ENCODE data around the gene ZNF497. TPM values are rescaled to one million over a fixed set of nuclear protein-coding genes. Genes with fewer than 3 reads are reported as not detected.
A peak's percentile ranks its signal among the peaks of the same experiment; 100 is the strongest.
"Not testable (repeated sequence)": the region's sequence is repeated elsewhere in the genome, so short reads cannot be mapped to it uniquely, and the experiment has no call there.

ZNF497 gene
- 0.79 and 1.1 TPM in 2 replicates for total RNA-seq

DNA sequence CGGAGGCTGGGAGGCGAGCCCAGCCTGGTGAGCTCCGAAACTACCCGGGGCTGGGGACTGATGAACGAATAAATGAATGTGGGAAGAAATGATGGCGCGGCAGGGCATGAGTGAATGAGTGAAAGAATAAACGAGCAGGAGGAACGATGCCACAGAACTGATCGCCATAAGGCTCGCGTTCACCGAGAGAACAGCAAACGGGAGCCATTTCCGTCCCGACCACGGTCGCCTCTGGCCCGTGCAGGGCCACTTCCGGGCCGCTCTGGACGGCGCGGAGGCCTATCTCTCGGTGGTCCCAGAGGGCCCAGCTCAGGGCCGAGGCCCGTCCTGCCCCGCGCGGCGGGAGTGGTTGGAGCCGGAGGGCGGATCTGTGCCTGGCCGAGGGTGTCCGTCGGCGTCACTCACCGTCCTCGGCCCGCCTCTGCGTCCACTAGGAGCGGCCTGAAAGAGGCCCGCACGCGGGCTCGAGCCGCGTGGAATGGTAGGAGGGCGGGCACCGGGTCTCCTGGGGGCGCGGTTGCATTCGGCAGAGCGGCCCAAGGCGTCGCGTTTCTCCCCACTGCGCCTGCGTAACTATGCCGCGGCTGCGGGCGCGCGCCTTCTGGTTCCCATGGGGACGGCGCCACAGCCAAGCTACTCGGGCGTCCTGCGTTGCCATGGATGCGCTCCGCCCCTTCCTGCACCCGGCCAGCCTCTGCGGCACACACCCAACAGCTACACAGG is at the start of gene ZNF497:
Gene ZNF497 (minus strand): TSS at position 480 of the 723 bp plus-strand sequence. CDS start 5,116 bp downstream, outside the sequence.
- Mint-ChIP-seq H3K4me1 (peaks cover 9% of the 10 kb centered on the region), H3K4me3 (peak within 1 kb of the TSS; percentile 95), H3K9me3 (no peaks in the 10 kb centered on the region), H3K36me3 (ENCODE audit: low read depth) (peaks cover 5% of the 10 kb centered on the region), H3K27ac (peak within 1 kb of the TSS; percentile 97), H3K27me3 (no peaks in the 10 kb centered on the region)
- intact Hi-C loops (cut with micrococcal nuclease), result loop anchor here (1.0 kb wide), 5 partner anchors 15 to 39 kb away; partner anchors contain the start of genes RPS5 and ZNF837
- DNase-seq, result peak; percentile 99

DNA sequence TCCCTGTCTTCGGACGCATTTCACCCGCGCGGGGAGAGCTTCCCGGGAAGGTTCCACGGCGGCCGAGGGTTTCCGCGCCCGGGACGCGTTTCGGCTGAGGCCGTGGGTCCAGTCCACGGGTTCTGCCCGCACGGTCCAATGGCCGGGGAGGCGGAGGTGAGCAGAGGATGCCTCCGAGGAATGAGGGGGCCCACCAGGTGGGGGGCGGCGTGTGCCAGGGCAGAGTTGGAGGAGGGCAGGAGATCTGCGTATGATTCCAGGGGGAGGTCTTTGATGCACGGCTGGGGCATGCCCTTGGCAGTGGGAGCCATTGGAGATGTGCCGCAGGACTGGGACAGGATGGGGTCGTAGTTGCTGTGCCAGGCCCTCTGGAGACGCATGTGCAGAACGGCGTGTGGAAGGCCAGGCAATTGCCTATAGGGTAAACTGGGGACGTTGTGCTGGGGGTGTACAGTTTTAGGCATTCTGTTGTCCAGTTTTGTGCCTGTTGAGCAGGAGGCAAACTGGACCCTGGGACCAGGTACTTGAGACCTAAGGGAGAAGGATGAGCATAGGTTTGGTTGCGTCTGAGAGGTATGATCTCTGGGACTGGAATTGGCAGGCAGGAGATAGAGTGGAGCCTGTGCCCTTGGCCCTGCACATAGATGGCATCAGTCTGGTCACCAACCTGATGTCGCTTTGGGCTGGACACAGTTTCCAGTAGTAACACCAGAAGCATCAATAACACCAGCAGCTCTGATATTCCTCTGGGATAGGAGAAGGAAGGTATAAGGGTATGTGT is 46.6 kb upstream of the ZNF497 start:
- Mint-ChIP-seq H3K4me1 (peaks cover 29% of the 10 kb centered on the region), H3K36me3 (ENCODE audit: low read depth) (peaks cover 15% of the 10 kb centered on the region), H3K4me3 (peak overlapping the region; percentile 88), H3K27ac (peak overlapping the region; percentile 76), H3K27me3 (no peaks in the 10 kb centered on the region), H3K9me3 (no peaks in the 10 kb centered on the region)
- peak; percentile 75 for DNase-seq
- intact Hi-C loops (cut with micrococcal nuclease), result loop anchor here (2.0 to 5.0 kb wide), 3 partner anchors 42 to 102 kb away; partner anchors contain the start of genes ERVK3-1, ZNF324B and ZNF446

DNA sequence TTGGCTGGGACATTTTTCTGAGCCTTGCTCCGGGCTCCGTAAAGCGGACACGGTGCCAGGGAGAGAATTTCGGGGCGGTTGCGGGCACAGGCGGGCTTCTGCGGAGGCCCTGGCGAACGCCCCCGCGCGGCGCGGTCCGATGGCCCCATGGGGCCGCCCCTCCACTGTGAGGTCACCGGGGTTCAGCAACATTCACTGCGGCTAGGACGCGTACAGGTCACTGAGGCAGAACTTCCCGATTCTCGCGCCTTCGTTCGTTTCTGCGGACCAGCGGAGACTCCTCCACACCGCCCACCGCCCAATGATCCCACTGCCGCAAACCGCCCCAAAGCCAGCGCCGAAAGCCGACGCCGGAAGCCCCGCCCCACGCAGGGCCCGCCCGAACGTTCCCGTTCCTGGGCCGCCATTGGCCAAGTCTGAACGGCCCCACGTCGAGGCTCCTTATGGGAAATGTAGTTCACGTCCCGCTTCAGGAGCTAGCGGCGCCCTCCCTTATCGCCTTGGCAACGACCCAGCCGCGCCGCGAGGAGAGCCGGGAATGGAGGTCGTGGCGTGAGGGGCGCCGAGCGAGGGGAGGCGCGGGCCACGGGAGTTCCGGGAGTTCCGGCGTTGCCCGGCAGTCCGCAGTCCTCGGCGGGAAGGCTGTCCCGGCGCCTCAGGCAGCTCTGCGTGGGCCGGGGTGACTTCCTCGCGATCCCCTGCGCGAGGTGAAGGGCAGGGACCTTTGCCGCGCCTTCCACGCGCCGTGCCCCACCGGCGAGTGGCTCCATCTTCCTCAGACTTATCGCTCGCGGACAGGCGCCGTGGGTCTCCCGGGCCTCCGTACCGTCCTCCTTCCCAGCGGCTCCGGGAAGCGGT is 45.8 kb upstream of the ZNF497 start, which contains the start of gene ZNF584:
Gene ZNF584 (plus strand): TSS at position 498 of the 858 bp plus-strand sequence. CDS start 499 bp downstream, outside the sequence.
- peaks cover 32% of the 10 kb centered on the region for H3K4me1 Mint-ChIP-seq
- peaks cover 13% of the 10 kb centered on the region for H3K36me3 Mint-ChIP-seq (ENCODE audit: low read depth)
- peak within 1 kb of the TSS; percentile 88 for H3K4me3 Mint-ChIP-seq
- intact Hi-C loops (cut with micrococcal nuclease), result loop anchor here (1.0 to 5.0 kb wide), 6 partner anchors 21 to 101 kb away; partner anchors contain the start of genes ERVK3-1, RPS5, ZNF132 and ZNF324B
- H3K9me3 Mint-ChIP-seq, result no peaks in the 10 kb centered on the region
- H3K27ac Mint-ChIP-seq, result peak within 1 kb of the TSS; percentile 92
- no peaks in the 10 kb centered on the region for H3K27me3 Mint-ChIP-seq
- peak; percentile 98 for DNase-seq

DNA sequence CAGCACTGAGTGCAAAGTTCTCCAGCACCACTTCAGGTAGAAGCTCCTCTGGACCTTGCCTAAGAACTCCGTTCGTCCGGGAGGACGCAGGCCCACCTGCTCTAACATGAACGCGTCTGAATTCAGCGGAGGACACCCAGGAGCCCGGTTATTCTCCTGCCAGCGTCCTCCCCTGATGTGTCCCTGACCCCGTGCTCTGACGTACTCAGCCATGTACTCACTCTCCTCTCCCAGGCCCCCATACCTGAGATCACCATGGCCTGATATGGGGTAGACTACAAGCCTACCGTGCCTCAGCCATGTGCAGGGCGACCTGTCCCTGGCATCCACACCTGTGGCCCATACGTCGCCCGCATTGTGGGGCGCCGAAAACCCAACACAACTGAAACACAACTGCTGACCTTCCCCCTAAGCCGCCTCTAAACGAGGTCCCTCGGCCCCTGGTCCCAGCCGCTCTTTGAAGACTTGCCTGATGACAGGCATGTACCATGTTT is 45.2 kb upstream of the ZNF497 start:
- intact Hi-C loops (cut with micrococcal nuclease), result loop anchor here (1.0 to 5.0 kb wide), 6 partner anchors 20 to 100 kb away; partner anchors contain the start of genes ERVK3-1, RPS5, ZNF132 and ZNF324B
- Mint-ChIP-seq H3K27me3 (no peaks in the 10 kb centered on the region), H3K36me3 (ENCODE audit: low read depth) (peaks cover 10% of the 10 kb centered on the region), H3K9me3 (no peaks in the 10 kb centered on the region), H3K27ac (peak overlapping the region; percentile 92), H3K4me1 (peaks cover 35% of the 10 kb centered on the region), H3K4me3 (peak overlapping the region; percentile 88)
- DNase-seq, result no peak

DNA sequence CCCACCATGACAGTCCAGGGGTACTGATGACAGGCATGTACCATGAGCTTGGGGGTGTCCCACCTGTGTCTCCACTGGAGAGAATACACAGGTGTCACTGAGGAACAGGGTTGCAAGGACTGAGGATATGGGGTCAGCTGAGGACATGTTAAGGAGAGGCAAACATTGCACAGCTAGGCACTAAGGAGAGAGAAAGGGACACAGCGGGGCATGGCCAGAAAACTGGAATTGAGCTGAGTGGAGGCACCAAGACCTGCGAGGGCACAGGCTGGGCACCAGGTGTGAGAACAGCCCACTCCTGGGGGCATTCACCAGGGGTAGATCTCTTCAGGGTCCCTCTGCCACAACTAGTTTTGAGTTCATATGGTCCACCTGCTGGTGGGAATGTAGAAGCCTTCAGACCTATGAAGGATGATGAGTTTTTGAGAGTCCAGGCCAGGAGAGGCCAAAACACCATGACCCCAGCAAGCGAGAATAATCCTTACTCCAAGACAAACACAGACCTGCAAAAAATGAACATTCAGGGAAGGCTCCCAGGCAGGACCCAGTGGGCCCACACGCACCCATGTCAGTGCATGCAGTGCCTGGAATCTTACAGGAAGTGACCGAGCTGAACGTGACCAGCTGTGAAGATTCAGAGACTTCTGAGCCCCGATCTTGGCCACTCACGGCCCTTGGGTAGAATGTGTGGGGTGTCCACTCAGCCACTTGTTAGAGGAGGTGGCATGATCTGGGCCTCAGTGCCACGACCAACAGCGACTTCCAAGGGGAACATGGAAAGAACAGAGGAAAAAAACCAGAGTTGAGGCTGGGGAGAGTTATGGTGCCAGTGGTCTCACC is 44.5 kb upstream of the ZNF497 start:
- peaks cover 35% of the 10 kb centered on the region for H3K4me1 Mint-ChIP-seq
- no peaks in the 10 kb centered on the region for H3K27me3 Mint-ChIP-seq
- intact Hi-C loops (cut with micrococcal nuclease), result loop anchor here (5.0 kb wide), 1 partner anchor 100 kb away; the partner anchor contains the start of gene ERVK3-1
- peak overlapping the region; percentile 92 for H3K27ac Mint-ChIP-seq
- peak; percentile 59 for DNase-seq
- H3K36me3 Mint-ChIP-seq (ENCODE audit: low read depth), result peaks cover 6% of the 10 kb centered on the region
- no peaks in the 10 kb centered on the region for H3K9me3 Mint-ChIP-seq
- peak overlapping the region; percentile 88 for H3K4me3 Mint-ChIP-seq

DNA sequence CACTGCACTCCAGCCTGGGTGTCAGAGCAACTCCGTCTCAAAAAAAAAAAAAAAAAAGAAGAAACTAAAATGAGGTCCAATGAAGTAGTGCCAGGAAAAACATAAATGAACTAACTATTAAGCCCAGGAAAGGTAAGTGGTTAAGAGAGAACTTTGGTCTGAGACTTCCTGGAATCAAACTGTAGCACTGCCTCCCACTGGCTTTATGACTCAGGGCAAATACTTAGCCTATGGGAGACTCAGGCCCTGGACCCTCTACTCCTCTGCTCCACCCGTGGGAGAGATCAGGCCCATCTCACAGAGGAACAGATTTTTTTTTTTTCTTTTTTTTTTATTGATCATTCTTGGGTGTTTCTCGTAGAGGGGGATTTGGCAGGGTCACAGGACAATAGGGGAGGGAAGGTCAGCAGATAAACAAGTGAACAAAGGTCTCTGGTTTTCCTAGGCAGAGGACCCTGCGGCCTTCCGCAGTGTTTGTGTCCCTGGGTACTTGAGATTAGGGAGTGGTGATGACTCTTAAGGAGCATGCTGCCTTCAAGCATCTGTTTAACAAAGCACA is 41.4 kb upstream of the ZNF497 start:
- peaks cover 28% of the 10 kb centered on the region for H3K4me1 Mint-ChIP-seq
- H3K36me3 Mint-ChIP-seq (ENCODE audit: low read depth); intact Hi-C loops (cut with micrococcal nuclease); H3K9me3 Mint-ChIP-seq; H3K4me3 Mint-ChIP-seq; H3K27me3 Mint-ChIP-seq; DNase-seq; H3K27ac Mint-ChIP-seq: not testable (repeated sequence)

DNA sequence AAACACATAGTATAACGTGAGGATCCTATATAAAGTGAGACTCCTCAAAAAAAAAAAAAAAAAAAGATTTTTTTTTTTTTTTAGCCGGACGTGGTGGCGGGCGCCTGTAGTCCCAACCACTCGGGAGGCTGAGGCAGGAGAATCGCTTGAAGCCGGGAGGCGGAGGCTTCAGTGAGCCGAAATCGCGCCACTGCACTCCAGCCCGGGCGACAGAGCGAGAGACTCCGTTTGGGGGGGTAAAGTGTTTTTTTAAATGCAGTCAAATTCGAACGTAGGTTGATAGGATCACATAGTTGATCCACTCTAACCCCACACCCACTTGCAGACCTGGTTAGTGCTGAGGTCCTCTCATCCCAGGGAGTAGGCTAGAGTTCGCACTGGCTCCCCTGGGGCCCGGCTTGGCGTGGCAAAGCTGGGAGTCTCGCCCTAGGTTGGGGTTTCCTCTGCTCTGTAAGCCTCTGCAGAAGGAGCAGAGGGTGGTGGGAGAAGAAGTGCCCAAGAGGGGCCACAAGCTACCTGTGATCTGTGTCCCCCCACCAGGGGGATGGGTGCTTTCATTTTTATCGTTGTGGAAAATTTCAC is 39.4 kb upstream of the ZNF497 start:
- H3K27me3 Mint-ChIP-seq, result peaks cover 7% of the 10 kb centered on the region
- no peak overlapping the region for H3K27ac Mint-ChIP-seq
- intact Hi-C loops (cut with micrococcal nuclease), result loop anchor here (1.0 to 2.0 kb wide), 6 partner anchors 15 to 117 kb away; partner anchors contain the start of genes RPS5, ZBTB45, ZNF446 and ZNF497
- DNase-seq, result peak; percentile 72
- H3K9me3 Mint-ChIP-seq, result no peaks in the 10 kb centered on the region
- peaks cover 15% of the 10 kb centered on the region for H3K4me1 Mint-ChIP-seq
- H3K36me3 Mint-ChIP-seq (ENCODE audit: low read depth), result peaks cover 4% of the 10 kb centered on the region
- peak overlapping the region; percentile 91 for H3K4me3 Mint-ChIP-seq

DNA sequence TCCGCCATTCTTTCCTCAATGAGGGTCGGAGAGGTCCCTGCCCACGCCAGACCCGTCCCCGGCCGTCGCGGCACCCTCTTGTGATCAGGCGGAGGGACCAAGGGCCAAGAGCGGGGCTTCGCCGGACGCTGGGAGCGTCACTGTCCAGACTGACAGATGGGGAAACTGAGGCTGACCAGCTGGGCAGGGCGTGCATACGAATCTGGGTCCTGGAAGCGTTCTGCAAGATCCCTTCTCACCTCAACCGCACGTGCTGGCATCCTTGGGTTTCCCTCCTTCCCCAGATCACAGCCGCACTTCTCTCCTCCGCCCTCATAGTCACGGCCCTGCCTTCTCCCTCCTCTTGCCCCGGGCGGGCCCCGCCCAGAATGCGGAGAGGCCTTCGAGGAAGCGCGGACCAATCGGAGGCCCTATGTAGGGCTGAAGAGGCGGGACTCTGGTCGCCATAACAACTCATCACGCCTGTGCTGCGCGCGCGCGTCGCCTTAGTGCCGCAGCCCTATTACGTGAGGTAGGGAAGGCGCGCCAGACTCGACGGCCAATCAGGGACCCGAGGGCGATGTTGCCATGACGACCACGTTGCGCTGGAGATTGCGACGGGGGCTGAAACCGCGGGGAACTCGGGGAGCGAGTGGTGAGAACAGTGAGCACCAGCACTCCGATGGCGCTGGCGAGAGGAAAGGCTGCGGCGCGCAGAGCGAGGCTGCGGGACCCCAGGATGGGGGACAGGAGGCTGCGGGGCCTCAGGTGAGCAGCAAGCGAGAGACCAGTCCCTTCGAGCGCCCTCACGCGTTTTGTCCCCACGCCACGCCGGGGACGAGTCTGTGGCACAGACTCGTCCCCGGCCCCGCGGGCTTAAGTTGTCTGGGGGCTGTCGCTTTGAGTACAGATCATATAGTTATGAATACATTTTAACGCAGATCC is 38.6 kb upstream of the ZNF497 start:
- H3K9me3 Mint-ChIP-seq, result no peaks in the 10 kb centered on the region
- H3K36me3 Mint-ChIP-seq (ENCODE audit: low read depth), result peaks cover 3% of the 10 kb centered on the region
- intact Hi-C loops (cut with micrococcal nuclease), result loop anchor here (1.0 to 2.0 kb wide), 6 partner anchors 14 to 118 kb away; partner anchors contain the start of genes RPS5, ZBTB45, ZNF446 and ZNF497
- H3K27ac Mint-ChIP-seq, result peak overlapping the region; percentile 90
- peak; percentile 100 for DNase-seq
- H3K4me1 Mint-ChIP-seq, result peaks cover 10% of the 10 kb centered on the region
- H3K4me3 Mint-ChIP-seq, result peak overlapping the region; percentile 91
- peaks cover 7% of the 10 kb centered on the region for H3K27me3 Mint-ChIP-seq

DNA sequence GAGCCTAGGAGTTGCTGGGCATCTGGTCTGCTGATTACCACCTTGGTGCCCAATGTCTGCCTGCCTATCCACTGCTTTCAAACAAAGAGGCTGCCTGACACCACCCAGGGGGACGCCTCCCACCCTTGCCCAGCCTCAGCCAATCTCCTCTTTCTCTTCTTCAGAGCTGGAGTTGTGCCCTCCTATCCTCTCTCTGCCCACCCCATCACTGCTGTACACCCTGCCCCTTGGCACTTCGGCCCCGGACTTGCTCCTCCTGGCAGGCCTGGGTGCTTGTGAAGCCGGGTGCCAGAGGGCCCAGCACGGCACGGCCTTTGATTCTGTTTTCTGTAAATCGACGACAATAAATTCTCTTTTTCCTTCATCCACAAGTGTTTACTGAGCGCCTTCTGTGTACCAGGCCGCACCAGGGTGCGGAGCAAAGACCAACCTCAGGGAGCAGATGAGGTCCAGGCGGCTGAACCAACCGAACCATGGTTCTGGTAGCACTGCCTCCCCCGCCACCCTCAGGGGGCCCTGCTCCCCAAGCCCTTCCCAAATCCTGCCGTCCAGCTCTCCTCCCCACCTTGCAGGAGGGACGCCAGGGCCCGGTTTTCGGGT is 37.9 kb upstream of the ZNF497 start:
- Mint-ChIP-seq H3K27me3 (peaks cover 7% of the 10 kb centered on the region), H3K9me3 (no peaks in the 10 kb centered on the region), H3K4me3 (peak overlapping the region; percentile 91), H3K4me1 (peaks cover 13% of the 10 kb centered on the region), H3K36me3 (ENCODE audit: low read depth) (peaks cover 8% of the 10 kb centered on the region), H3K27ac (no peak overlapping the region)
- intact Hi-C loops (cut with micrococcal nuclease), result loop anchor here (2.0 kb wide), 1 partner anchor 118 kb away; the partner anchor contains the start of gene ZBTB45
- DNase-seq, result peak; percentile 64

DNA sequence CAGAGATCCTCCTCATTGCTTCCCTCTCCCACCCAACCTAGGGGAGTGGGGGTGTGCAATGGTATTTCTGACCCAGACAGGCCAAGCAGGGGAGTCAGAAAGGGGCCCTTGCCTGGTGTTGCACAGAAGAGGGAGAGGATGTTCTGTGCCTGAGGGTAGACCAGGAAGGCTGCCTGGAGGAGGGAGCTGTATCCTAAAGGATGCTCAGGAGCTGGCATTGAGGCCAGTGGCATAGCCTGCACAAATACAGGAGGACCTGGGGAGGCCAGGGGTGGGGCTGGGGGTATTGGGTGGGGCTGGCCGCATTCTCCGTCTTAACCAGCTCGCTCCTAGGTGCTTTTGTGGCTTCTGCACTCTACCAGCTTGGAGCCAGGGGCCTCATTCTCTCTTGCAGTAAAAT is 37.4 kb upstream of the ZNF497 start:
- intact Hi-C loops (cut with micrococcal nuclease), result loop anchor here (2.0 kb wide), 1 partner anchor 119 kb away; the partner anchor contains the start of gene ZBTB45
- peaks cover 7% of the 10 kb centered on the region for H3K27me3 Mint-ChIP-seq
- H3K9me3 Mint-ChIP-seq, result no peaks in the 10 kb centered on the region
- peaks cover 11% of the 10 kb centered on the region for H3K36me3 Mint-ChIP-seq (ENCODE audit: low read depth)
- H3K27ac Mint-ChIP-seq, result no peak overlapping the region
- H3K4me1 Mint-ChIP-seq, result peaks cover 14% of the 10 kb centered on the region
- no peak for DNase-seq
- peak overlapping the region; percentile 91 for H3K4me3 Mint-ChIP-seq

Data from activated CD4-positive, alpha-beta T cell treated with anti-CD3 and anti-CD28 coated beads, Interleukin-2, amount 10 ng/mL, durations not matched to agents 24 days and 14 days (primary cell).